ENCODE measurements around the gene TGFB1.

Gene TGFB1

GRCh38 chr19:41321204-41321599 lies 32.5 kb downstream of the TGFB1 start:
- Histone ChIP-seq H3K9me3 (ENCODE audit: insufficient read depth, low read length) (peaks cover 6% of the 10 kb centered on the region; the same call in 1 of the 2 replicates), H3K4me1 (ENCODE audit: insufficient read depth, insufficient read length) (peaks cover 40% of the 10 kb centered on the region), H3K4me3 (ENCODE audit: insufficient read length, low read depth) (no peak overlapping the region), H3K36me3 (ENCODE audit: insufficient read depth, insufficient read length, low read length) (peaks cover 54% of the 10 kb centered on the region), H3K9ac (ENCODE audit: insufficient read length, low read depth) (no peak overlapping the region), H3K27me3 (ENCODE audit: insufficient read depth, insufficient read length) (no peaks in the 10 kb centered on the region)
- DNase-seq (ENCODE audit: low read depth, low spot score), result no peak
- TF ChIP-seq ZNF274 (IDR thresholded peaks at IDR 0.05; ENCODE audit: low read depth, low read length) (no peak), YY1 (IDR thresholded peaks at IDR 0.05; ENCODE audit: insufficient read depth, insufficient read length) (no peak), SUZ12 (IDR thresholded peaks at IDR 0.05; ENCODE audit: extremely low read depth, insufficient read depth, insufficient read length) (no peak)

GRCh38 chr19:41320568-41320967 lies 33.2 kb downstream of the TGFB1 start:
- no peak for DNase-seq (ENCODE audit: low read depth, low spot score)
- Histone ChIP-seq H3K27me3 (ENCODE audit: insufficient read depth, insufficient read length) (no peaks in the 10 kb centered on the region), H3K9ac (ENCODE audit: insufficient read length, low read depth) (no peak overlapping the region), H3K9me3 (ENCODE audit: insufficient read depth, low read length) (peaks cover 7% of the 10 kb centered on the region; the same call in 1 of the 2 replicates), H3K4me1 (ENCODE audit: insufficient read depth, insufficient read length) (peaks cover 34% of the 10 kb centered on the region), H3K4me3 (ENCODE audit: insufficient read length, low read depth) (no peak overlapping the region), H3K36me3 (ENCODE audit: insufficient read depth, insufficient read length, low read length) (peaks cover 60% of the 10 kb centered on the region)
- no peak for TF ChIP-seq ZNF274 (IDR thresholded peaks at IDR 0.05; ENCODE audit: low read depth, low read length)
- TF ChIP-seq YY1 (IDR thresholded peaks at IDR 0.05; ENCODE audit: insufficient read depth, insufficient read length), result no peak
- no peak for TF ChIP-seq SUZ12 (IDR thresholded peaks at IDR 0.05; ENCODE audit: extremely low read depth, insufficient read depth, insufficient read length)

- peaks cover 64% of the 10 kb centered on the region for H3K36me3 ChIP-seq (ENCODE audit: insufficient read depth, insufficient read length, low read length)
- peaks cover 34% of the 10 kb centered on the region for H3K4me1 ChIP-seq (ENCODE audit: insufficient read depth, insufficient read length)
- DNase-seq (ENCODE audit: low read depth, low spot score), result no peak
- H3K9ac ChIP-seq (ENCODE audit: insufficient read length, low read depth), result no peak overlapping the region
- peaks cover 7% of the 10 kb centered on the region; the same call in 1 of the 2 replicates for H3K9me3 ChIP-seq (ENCODE audit: insufficient read depth, low read length)
- H3K4me3 ChIP-seq (ENCODE audit: insufficient read length, low read depth), result no peak overlapping the region
- TF ChIP-seq SUZ12 (IDR thresholded peaks at IDR 0.05; ENCODE audit: extremely low read depth, insufficient read depth, insufficient read length) (no peak), ZNF274 (IDR thresholded peaks at IDR 0.05; ENCODE audit: low read depth, low read length) (no peak), YY1 (IDR thresholded peaks at IDR 0.05; ENCODE audit: insufficient read depth, insufficient read length) (no peak)
- H3K27me3 ChIP-seq (ENCODE audit: insufficient read depth, insufficient read length), result no peaks in the 10 kb centered on the region
These were observed 33.6 kb downstream of the TGFB1 start for GRCh38 chr19:41320185-41320518.

GRCh38 chr19:41319500-41320184 lies 34.1 kb downstream of the TGFB1 start:
- Histone ChIP-seq H3K4me1 (ENCODE audit: insufficient read depth, insufficient read length) (peaks cover 34% of the 10 kb centered on the region), H3K9ac (ENCODE audit: insufficient read length, low read depth) (no peak overlapping the region), H3K27me3 (ENCODE audit: insufficient read depth, insufficient read length) (no peaks in the 10 kb centered on the region), H3K4me3 (ENCODE audit: insufficient read length, low read depth) (no peak overlapping the region), H3K9me3 (ENCODE audit: insufficient read depth, low read length) (peaks cover 7% of the 10 kb centered on the region; the same call in 1 of the 2 replicates), H3K36me3 (ENCODE audit: insufficient read depth, insufficient read length, low read length) (peaks cover 67% of the 10 kb centered on the region)
- no peak for DNase-seq (ENCODE audit: low read depth, low spot score)
- TF ChIP-seq SUZ12 (IDR thresholded peaks at IDR 0.05; ENCODE audit: extremely low read depth, insufficient read depth, insufficient read length) (no peak), ZNF274 (IDR thresholded peaks at IDR 0.05; ENCODE audit: low read depth, low read length) (no peak), YY1 (IDR thresholded peaks at IDR 0.05; ENCODE audit: insufficient read depth, insufficient read length) (no peak)

- no peaks in the 10 kb centered on the region for H3K27me3 ChIP-seq (ENCODE audit: insufficient read depth, insufficient read length)
- peaks cover 7% of the 10 kb centered on the region; the same call in 1 of the 2 replicates for H3K9me3 ChIP-seq (ENCODE audit: insufficient read depth, low read length)
- no peak overlapping the region for H3K4me3 ChIP-seq (ENCODE audit: insufficient read length, low read depth)
- H3K36me3 ChIP-seq (ENCODE audit: insufficient read depth, insufficient read length, low read length), result peaks cover 72% of the 10 kb centered on the region
- H3K4me1 ChIP-seq (ENCODE audit: insufficient read depth, insufficient read length), result peaks cover 28% of the 10 kb centered on the region
- no peak for TF ChIP-seq SUZ12 (IDR thresholded peaks at IDR 0.05; ENCODE audit: extremely low read depth, insufficient read depth, insufficient read length)
- no peak for TF ChIP-seq ZNF274 (IDR thresholded peaks at IDR 0.05; ENCODE audit: low read depth, low read length)
- no peak for TF ChIP-seq YY1 (IDR thresholded peaks at IDR 0.05; ENCODE audit: insufficient read depth, insufficient read length)
- DNase-seq (ENCODE audit: low read depth, low spot score), result no peak
- H3K9ac ChIP-seq (ENCODE audit: insufficient read length, low read depth), result no peak overlapping the region
These were observed 34.8 kb downstream of the TGFB1 start for GRCh38 chr19:41318696-41319499.

- H3K9ac ChIP-seq (ENCODE audit: insufficient read length, low read depth), result no peak overlapping the region
- peaks cover 7% of the 10 kb centered on the region; the same call in 1 of the 2 replicates for H3K9me3 ChIP-seq (ENCODE audit: insufficient read depth, low read length)
- H3K27me3 ChIP-seq (ENCODE audit: insufficient read depth, insufficient read length), result no peaks in the 10 kb centered on the region
- no peak overlapping the region for H3K4me3 ChIP-seq (ENCODE audit: insufficient read length, low read depth)
- TF ChIP-seq ZNF274 (IDR thresholded peaks at IDR 0.05; ENCODE audit: low read depth, low read length) (no peak), YY1 (IDR thresholded peaks at IDR 0.05; ENCODE audit: insufficient read depth, insufficient read length) (no peak)
- H3K4me1 ChIP-seq (ENCODE audit: insufficient read depth, insufficient read length), result peaks cover 13% of the 10 kb centered on the region
- H3K36me3 ChIP-seq (ENCODE audit: insufficient read depth, insufficient read length, low read length), result peaks cover 81% of the 10 kb centered on the region
- no peak for DNase-seq (ENCODE audit: low read depth, low spot score)
These were observed 37.3 kb downstream of the TGFB1 start for GRCh38 chr19:41316306-41316920.

GRCh38 chr19:41311613-41312012 lies 42.1 kb downstream of the TGFB1 start:
- Histone ChIP-seq H3K4me1 (ENCODE audit: insufficient read depth, insufficient read length) (peaks cover 5% of the 10 kb centered on the region), H3K27me3 (ENCODE audit: insufficient read depth, insufficient read length) (no peaks in the 10 kb centered on the region), H3K9me3 (ENCODE audit: insufficient read depth, low read length) (peaks cover 6% of the 10 kb centered on the region; the same call in 1 of the 2 replicates), H3K36me3 (ENCODE audit: insufficient read depth, insufficient read length, low read length) (peaks cover 53% of the 10 kb centered on the region), H3K4me3 (ENCODE audit: insufficient read length, low read depth) (no peak overlapping the region), H3K9ac (ENCODE audit: insufficient read length, low read depth) (peak overlapping the region; percentile 4)
- no peak for DNase-seq (ENCODE audit: low read depth, low spot score)
- no peak for TF ChIP-seq YY1 (IDR thresholded peaks at IDR 0.05; ENCODE audit: insufficient read depth, insufficient read length)
- no peak for TF ChIP-seq ZNF274 (IDR thresholded peaks at IDR 0.05; ENCODE audit: low read depth, low read length)
- no peak for TF ChIP-seq SUZ12 (IDR thresholded peaks at IDR 0.05; ENCODE audit: extremely low read depth, insufficient read depth, insufficient read length)

Measured in NT2/D1 (cell line).